Nephron (organoid): ENCODE data around the gene XCR1.

ENCODE experiments used
- H3K27ac Mint-ChIP-seq, 3 experiments: 2 replicates each; pipeline ENCODE4 v1.8.0; 2020; ENCODE audit warnings: mixed read lengths in 3 of 3, mild to moderate bottlenecking in 2 of 3, moderate library complexity in 1 of 3
- H3K27me3 Mint-ChIP-seq: 2 replicates; pipeline ENCODE4 v1.8.0; 2021; ENCODE audit warnings: low read depth, mild to moderate bottlenecking, moderate library complexity, mixed read lengths
- H3K36me3 Mint-ChIP-seq: 2 replicates; pipeline ENCODE4 v1.8.0; 2020; ENCODE audit warnings: low read depth, mixed read lengths
- H3K4me1 Mint-ChIP-seq: 2 replicates; pipeline ENCODE4 v1.8.0; 2020; ENCODE audit warnings: mixed read lengths
- H3K4me3 Mint-ChIP-seq, 3 experiments: 2 replicates each; pipeline ENCODE4 v1.8.0; 2020; ENCODE audit warnings: mild to moderate bottlenecking in 3 of 3, mixed read lengths in 3 of 3, moderate library complexity in 2 of 3
- H3K9me3 Mint-ChIP-seq: 2 replicates; pipeline ENCODE4 v1.8.0; 2020; ENCODE audit warnings: mixed read lengths
- TF ChIP-seq, protein P1 (sequence below), 3 experiments: fragments of 200-600 bp; sonication (generic); IDR thresholded peaks; one replicate each; pipeline ENCODE4 v1.5.0; 2021; ENCODE audit warnings: antibody characterized with exemption in 3 of 3; ENCODE audit not compliant: unreplicated experiment in 3 of 3

XCR1 gene

DNA sequence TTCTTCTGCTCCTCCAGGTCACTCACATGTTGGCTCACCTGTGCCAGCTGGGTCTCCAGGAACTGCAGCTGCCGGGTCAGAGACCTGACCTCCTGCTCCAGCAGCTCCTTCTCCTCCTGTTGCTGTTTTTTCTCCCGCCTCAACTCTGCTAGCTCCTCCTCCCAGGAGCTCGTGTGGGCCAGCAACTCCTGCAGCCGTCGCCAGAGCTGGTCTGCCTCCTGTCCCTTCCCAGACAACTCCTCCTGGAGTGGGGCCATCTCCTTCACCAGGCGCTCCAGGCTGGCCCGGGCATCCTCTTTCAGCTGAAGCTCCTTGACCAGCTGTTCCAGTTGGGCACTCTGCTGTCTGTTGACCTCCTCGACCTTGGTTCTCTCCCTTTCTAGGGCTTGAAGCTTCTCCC is 59.6 kb downstream of the XCR1 start:
- H3K9me3 Mint-ChIP-seq = no peaks in the 10 kb centered on the region
- H3K27me3 Mint-ChIP-seq = peaks cover 3% of the 10 kb centered on the region
- TF ChIP-seq, protein P1, sequence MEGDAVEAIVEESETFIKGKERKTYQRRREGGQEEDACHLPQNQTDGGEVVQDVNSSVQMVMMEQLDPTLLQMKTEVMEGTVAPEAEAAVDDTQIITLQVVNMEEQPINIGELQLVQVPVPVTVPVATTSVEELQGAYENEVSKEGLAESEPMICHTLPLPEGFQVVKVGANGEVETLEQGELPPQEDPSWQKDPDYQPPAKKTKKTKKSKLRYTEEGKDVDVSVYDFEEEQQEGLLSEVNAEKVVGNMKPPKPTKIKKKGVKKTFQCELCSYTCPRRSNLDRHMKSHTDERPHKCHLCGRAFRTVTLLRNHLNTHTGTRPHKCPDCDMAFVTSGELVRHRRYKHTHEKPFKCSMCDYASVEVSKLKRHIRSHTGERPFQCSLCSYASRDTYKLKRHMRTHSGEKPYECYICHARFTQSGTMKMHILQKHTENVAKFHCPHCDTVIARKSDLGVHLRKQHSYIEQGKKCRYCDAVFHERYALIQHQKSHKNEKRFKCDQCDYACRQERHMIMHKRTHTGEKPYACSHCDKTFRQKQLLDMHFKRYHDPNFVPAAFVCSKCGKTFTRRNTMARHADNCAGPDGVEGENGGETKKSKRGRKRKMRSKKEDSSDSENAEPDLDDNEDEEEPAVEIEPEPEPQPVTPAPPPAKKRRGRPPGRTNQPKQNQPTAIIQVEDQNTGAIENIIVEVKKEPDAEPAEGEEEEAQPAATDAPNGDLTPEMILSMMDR (IDR thresholded peaks at IDR 0.05; ENCODE audit: unreplicated experiment in 3 of 3) = no peak
- H3K36me3 Mint-ChIP-seq = peaks cover 45% of the 10 kb centered on the region
- no peak overlapping the region for H3K4me3 Mint-ChIP-seq
- no peak overlapping the region for H3K27ac Mint-ChIP-seq
- H3K4me1 Mint-ChIP-seq = peaks cover 24% of the 10 kb centered on the region
